GM19452 (cell line): ENCODE data around the gene FNDC3B.

Experiments
- ATAC-seq: cut with Tn5 transposase; IDR thresholded peaks from one replicate; pipeline ENCODE4 v1.9.1; 2021; ENCODE audit not compliant: unreplicated experiment

FNDC3B gene

DNA sequence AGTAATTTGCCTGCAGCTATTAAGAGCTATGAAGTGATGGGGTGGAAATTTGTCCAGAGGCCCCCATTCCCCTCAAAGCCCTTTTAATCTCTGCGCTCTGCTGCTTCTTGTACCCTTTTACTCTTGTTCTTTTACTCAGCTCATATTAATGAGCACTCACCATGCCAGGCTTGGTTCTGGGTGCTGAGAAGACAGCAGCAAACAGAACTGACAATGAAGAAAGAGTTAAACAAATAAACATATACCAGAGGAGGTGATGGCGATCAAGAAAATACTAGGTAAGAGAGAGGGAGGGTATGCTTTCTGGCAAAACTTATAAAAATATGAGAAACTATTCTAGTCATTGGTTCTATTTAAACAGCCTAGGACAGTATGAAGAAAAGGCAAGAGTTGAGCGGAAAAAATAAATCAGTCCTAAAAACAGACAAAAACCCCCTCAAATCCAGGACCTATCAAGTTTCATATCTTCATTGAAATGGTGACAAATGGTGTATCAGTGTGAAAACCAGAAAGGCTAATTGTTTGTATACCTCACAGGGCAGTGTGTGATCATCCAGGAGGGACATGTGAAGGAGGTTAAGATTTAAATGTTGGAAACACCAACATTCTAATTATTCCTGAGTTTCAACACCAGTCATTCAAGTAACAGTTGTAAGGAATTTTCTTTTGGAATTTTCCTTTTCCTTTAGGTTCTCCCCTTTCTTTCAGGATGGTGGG, 144.9 kb downstream of the FNDC3B start:
- no peak for ATAC-seq

DNA sequence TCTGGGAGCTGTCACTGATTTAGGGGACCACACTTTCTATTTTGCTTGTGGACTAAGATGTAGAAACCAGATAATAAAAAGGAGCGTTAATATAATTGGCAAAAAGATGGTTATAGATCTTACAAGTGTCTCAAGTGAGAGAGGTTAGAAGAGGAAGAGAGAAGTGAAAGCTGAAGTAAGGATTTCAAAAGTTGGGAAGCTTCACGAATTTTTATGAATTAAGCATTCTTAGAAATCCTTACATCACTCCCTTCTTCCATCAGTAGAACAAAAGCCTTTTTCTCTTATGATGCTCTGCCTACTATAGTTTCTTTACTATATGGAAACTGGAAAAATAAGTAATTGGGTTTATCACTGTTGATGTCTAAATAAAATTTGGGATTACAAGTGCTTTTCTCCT, 146.5 kb downstream of the FNDC3B start:
- no peak for ATAC-seq

- no peak for ATAC-seq
Measured at GRCh38 chr3:172186607-172187006, 147.2 kb downstream of the FNDC3B start.

DNA sequence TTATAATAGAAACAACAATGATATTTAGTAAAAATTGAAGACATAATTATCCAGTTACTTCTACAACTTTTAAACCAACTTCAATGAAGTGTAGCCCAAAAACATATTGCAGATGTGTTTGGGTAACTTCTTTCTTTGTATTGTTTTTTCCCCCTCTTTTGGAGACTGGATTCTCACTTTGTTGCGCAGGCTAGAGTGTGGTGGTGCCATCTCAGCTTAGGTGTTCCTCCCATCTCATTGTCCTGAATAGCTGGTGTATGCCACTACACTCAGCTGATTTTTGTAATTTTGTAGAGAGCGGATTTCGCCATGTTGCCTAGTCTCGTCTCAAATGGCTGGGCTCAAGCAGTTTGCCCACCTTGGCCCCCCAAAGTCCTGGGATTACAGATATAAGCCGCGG, 148.1 kb downstream of the FNDC3B start:
- no peak for ATAC-seq

- ATAC-seq = no peak
Measured at GRCh38 chr3:172188511-172188910, 149.1 kb downstream of the FNDC3B start.

- ATAC-seq = no peak
Measured at GRCh38 chr3:172189213-172189612, 149.8 kb downstream of the FNDC3B start.

- no peak for ATAC-seq
Measured at GRCh38 chr3:172189987-172190603, 150.7 kb downstream of the FNDC3B start.

GRCh38 chr3:172190980-172191379, 151.6 kb downstream of the FNDC3B start:
- ATAC-seq = no peak

DNA sequence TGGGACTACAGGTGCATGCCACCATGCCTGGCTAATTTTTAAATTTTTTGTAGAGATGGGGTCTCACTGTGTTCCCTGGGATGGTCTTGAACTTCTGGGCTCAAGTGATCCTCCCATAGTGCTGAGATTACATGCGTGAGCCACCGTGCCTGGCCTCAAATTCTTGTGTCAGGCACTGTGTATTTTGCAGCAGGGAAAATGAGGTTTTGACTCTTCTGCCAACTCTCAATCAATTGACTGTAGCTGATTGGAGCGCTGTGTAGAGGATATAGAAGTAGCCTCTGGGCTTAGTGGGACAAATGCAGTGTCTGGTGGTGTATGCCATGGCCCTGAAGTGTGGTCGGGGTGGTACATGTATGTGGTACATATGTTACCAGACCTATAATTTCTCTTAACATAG, 152.3 kb downstream of the FNDC3B start:
- ATAC-seq = no peak

GRCh38 chr3:172192830-172193415, 153.5 kb downstream of the FNDC3B start:
- ATAC-seq = no peak

GRCh38 chr3:172193436-172193835, 154.1 kb downstream of the FNDC3B start:
- ATAC-seq = no peak

- no peak for ATAC-seq
Measured at GRCh38 chr3:172194702-172195406, 155.5 kb downstream of the FNDC3B start.

DNA sequence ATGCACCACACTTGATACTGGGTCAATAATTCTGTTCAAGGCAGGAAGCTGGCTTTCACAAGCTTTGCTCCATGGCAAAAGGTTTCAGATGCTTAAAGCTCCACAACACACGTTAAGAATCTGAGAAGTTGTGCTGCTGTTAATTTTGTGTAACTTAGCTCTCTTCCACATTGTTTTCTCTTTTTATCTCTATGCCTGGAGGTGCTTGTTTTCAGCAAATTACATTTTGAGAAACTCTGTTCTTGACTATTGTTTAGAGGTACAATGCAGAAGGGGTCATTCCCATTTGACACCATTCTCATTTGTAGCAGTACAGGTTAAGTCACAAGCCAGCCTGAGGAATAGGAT, 156.0 kb downstream of the FNDC3B start:
- ATAC-seq = no peak

GRCh38 chr3:172197344-172197743, 158.0 kb downstream of the FNDC3B start:
- no peak for ATAC-seq

- no peak for ATAC-seq
Measured at GRCh38 chr3:172198428-172198827, 159.1 kb downstream of the FNDC3B start.

DNA sequence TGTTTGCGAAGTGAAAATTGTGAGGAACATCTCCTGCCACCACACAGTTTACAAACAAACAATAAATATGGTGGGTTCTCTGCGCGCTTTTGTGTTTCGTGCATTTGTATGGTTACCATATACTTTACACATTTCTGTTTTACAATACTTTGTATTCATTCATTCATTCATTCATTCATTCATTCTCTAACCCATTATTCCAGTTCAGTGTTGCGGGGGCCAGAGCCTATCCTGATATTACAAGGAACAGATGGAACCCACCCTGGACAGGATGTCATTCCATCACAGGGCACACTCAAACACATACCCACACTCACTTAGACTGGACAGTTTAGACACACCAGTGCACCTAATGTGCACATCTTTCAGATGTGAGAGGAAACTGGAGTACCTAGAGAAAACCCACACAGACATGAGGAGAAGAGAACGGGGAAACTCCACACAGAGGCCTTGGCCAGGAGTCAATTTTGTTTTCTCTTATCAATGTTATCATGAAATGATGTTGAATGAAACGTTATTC, 160.5 kb downstream of the FNDC3B start:
- ATAC-seq = no peak

DNA sequence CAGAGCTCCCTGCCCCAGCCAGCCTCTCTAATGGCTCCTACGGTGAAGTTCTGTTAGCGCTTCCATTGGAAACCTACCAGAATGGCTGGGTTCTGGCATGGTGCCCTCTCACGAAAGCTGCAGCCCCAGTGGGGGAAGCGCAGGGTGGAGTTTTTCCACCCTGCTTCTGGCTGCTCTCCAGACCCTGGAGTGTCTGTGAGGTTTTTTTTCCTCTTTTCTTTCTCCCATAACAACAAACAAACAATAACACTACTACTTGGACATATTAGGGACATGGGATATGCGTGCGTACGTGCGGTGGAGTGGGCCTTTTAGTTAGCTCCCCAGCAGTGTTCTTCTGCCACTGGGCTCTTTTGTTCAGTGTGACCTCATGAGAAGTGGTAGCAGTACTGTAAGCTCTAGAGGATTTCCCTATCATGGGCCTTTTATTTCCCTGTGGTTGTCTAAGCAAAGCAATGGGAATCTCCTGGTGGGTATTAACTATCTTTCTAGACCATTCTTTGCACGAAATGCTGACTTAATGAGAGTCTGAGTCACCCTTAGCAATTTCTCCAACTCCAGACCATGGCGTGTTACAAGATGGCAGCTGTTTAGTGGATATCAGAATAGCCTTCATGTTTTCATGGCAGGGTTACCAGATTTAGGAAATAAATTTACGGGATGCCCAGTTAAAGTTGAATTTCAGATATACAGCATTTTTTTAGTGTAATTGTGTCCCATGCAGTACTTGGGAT, 161.9 kb downstream of the FNDC3B start:
- ATAC-seq = no peak

DNA sequence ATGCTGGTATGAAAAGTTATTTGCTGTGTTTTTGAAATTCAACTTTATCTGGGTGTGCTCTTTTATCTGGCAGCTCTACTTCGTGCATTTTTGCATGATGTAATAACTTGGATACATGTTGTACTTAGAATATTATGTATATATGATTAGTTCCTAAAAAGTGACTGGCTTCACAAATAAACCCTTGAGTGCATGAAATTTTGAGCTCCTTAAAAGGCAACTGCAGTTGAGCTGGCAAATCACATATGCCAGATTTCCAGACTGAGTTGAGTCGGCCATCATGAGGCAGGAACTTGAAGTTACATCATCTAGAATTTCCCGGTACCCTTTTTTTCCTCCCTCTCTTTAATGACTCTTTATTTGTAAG, 162.5 kb downstream of the FNDC3B start:
- ATAC-seq = no peak

DNA sequence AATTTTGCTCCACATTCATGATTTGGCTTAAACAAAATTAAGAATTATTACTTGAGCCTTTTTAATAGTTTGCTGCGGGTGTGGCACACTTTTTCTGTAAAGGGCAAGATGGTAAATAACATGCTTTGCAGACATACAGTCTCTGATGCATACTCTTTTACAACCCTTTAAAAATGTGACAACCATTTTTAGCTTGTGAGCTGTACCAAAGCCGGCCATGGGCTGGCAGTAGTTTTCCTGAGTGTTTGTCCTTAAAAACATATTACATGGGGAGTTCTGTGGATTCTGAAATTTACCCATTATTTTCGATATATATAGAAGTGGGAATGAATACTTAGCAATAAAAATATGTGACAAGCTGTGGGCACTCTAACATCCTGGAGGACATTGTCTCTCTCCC, 163.4 kb downstream of the FNDC3B start:
- ATAC-seq = no peak

DNA sequence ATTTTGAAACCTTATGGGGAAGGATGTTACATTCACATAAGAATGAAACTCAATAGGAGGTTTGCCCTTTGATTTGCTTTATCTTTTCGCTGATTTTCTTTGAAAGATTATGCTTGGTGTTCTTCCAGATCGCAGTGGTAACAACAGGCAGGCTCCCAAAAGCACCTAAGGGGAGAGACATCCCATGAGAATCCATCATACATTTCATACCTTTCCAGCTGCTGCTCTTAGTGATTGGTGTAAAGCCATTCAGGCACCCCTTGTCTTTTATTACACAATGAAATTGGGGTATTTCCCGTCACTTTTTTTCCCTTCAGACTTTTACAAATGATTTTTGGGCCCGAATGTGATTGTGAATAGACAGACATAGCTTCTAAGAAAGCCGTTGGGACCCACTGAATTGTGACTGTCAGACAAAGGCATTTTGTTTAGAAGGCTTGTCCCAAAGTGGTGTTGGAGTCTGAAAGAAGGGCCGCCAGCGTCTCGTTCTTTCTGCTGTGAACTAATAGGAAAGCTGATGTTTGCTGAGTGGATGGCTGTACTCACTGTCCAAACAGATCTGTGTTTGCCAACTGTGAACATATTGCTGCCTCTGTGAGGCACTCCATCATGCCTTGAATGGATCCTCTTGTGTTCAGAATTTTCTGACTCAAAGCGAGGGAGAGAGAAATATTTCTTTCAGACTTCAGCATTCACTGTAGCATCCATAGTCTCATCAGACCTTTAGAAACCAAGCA, 164.3 kb downstream of the FNDC3B start:
- no peak for ATAC-seq
